H9 (cell line): ENCODE results near the gene TAGLN. TPM values are rescaled to one million over a fixed set of nuclear protein-coding genes. Genes with fewer than 3 reads are reported as not detected.

Experiments
- DNase-seq: peaks from one replicate; pipeline ENCODE4 v3.0.0-alpha.2; 2017
- H2AFZ ChIP-seq: one replicate; pipeline ENCODE4 v1.6.1; 2013; ENCODE audit warnings: mild to moderate bottlenecking, low read length, control low read depth, moderate library complexity
- H2AK5ac ChIP-seq: 2 replicates; pipeline ENCODE4 v1.6.1; 2013; ENCODE audit warnings: low read length, control low read depth, mixed read lengths; ENCODE audit not compliant: insufficient read length
- H2BK120ac ChIP-seq: one replicate; pipeline ENCODE4 v1.6.1; 2013; ENCODE audit warnings: low read depth, mild to moderate bottlenecking, low read length, control low read depth, inconsistent platforms; ENCODE audit not compliant: poor library complexity, severe bottlenecking
- H2BK12ac ChIP-seq: 2 replicates; pipeline ENCODE4 v1.6.1; 2013; ENCODE audit warnings: low read length, control low read depth, mixed read lengths, low read depth; ENCODE audit not compliant: insufficient read length
- H2BK15ac ChIP-seq: 2 replicates; pipeline ENCODE4 v1.6.1; 2013; ENCODE audit warnings: low read depth, low read length, control low read depth
- H2BK20ac ChIP-seq: one replicate; pipeline ENCODE4 v1.6.1; 2013; ENCODE audit warnings: low read depth, mild to moderate bottlenecking, low read length, control low read depth, inconsistent platforms; ENCODE audit not compliant: poor library complexity, severe bottlenecking
- H2BK5ac ChIP-seq: 2 replicates; pipeline ENCODE4 v1.6.1; 2013; ENCODE audit warnings: low read length, control low read depth, mixed read lengths; ENCODE audit not compliant: insufficient read length
- H3K14ac ChIP-seq: 2 replicates; pipeline ENCODE4 v1.6.1; 2013; ENCODE audit warnings: low read length, control low read depth; ENCODE audit not compliant: insufficient read depth
- H3K18ac ChIP-seq: 2 replicates; pipeline ENCODE4 v1.6.1; 2013; ENCODE audit warnings: low read depth, mild to moderate bottlenecking, mixed read lengths, low read length, control low read depth; ENCODE audit not compliant: insufficient read length
- H3K23ac ChIP-seq: 2 replicates; pipeline ENCODE4 v1.6.1; 2013; ENCODE audit warnings: low read length, control low read depth, mixed read lengths, low read depth; ENCODE audit not compliant: insufficient read length
- H3K23me2 ChIP-seq: 2 replicates; pipeline ENCODE4 v1.6.1; 2013; ENCODE audit warnings: low read depth, mild to moderate bottlenecking, mixed read lengths, low read length, control low read depth; ENCODE audit not compliant: insufficient read length, poor library complexity, severe bottlenecking
- H3K27ac ChIP-seq: 2 replicates; pipeline ENCODE4 v1.5.1; 2013; ENCODE audit warnings: low read length, control low read depth, mixed read lengths, low read depth; ENCODE audit not compliant: insufficient read length
- H3K27me3 ChIP-seq: 2 replicates; pipeline ENCODE4 v1.6.1; 2013; ENCODE audit warnings: low read length, control low read depth, inconsistent platforms; ENCODE audit not compliant: insufficient read depth
- H3K4ac ChIP-seq: 2 replicates; pipeline ENCODE4 v1.6.1; 2013; ENCODE audit warnings: low read depth, mild to moderate bottlenecking, control low read depth, inconsistent platforms, low read length, moderate library complexity
- H3K4me1 ChIP-seq: 2 replicates; pipeline ENCODE4 v1.6.1; 2013; ENCODE audit warnings: low read length, control low read depth, inconsistent platforms; ENCODE audit not compliant: insufficient read depth
- H3K4me2 ChIP-seq: 2 replicates; pipeline ENCODE4 v1.6.1; 2013; ENCODE audit warnings: low read length, control low read depth, mixed read lengths; ENCODE audit not compliant: insufficient read length, insufficient read depth
- H3K56ac ChIP-seq: 2 replicates; pipeline ENCODE4 v1.6.1; 2013; ENCODE audit warnings: low read depth, mild to moderate bottlenecking, mixed read lengths, low read length, control low read depth; ENCODE audit not compliant: insufficient read length
- H3K79me1 ChIP-seq: 2 replicates; pipeline ENCODE4 v1.6.1; 2013; ENCODE audit warnings: low read depth, mild to moderate bottlenecking, moderate library complexity, low read length, control low read depth, inconsistent platforms; ENCODE audit not compliant: insufficient read depth, poor library complexity, severe bottlenecking
- H3K79me2 ChIP-seq: 2 replicates; pipeline ENCODE4 v1.6.1; 2013; ENCODE audit warnings: low read length, control low read depth, inconsistent platforms; ENCODE audit not compliant: insufficient read depth
- H3K9ac ChIP-seq: 2 replicates; pipeline ENCODE4 v1.6.1; 2013; ENCODE audit warnings: low read length, control low read depth, mixed read lengths; ENCODE audit not compliant: insufficient read length; ENCODE audit errors: extremely low read depth
- H3K9me3 ChIP-seq: one replicate; pipeline ENCODE4 v1.6.1; 2013; ENCODE audit warnings: low read depth, low read length, inconsistent platforms; ENCODE audit not compliant: control insufficient read depth
- H3T11ph ChIP-seq: one replicate; pipeline ENCODE4 v1.6.1; 2013; ENCODE audit warnings: mild to moderate bottlenecking, low read length, control low read depth, inconsistent platforms
- H4K20me1 ChIP-seq: one replicate; pipeline ENCODE4 v1.6.1; 2013; ENCODE audit not compliant: control insufficient read depth, insufficient read length, insufficient read depth
- H4K5ac ChIP-seq: 2 replicates; pipeline ENCODE4 v1.6.1; 2013; ENCODE audit warnings: low read depth, mild to moderate bottlenecking, mixed read lengths, low read length, control low read depth; ENCODE audit not compliant: insufficient read length
- H4K8ac ChIP-seq: replicated peaks from 2 replicates; pipeline ENCODE4 v1.6.1; 2013; ENCODE audit warnings: low read length, control low read depth, mixed read lengths, low read depth; ENCODE audit not compliant: insufficient read length
- H4K91ac ChIP-seq: 2 replicates; pipeline ENCODE4 v1.6.1; 2013; ENCODE audit warnings: low read depth, mild to moderate bottlenecking, moderate library complexity, mixed read lengths, low read length, control low read depth; ENCODE audit not compliant: insufficient read length
- H3K27ac Mint-ChIP-seq, 3 experiments: 2 replicates in 2 of 3; 3 replicates in 1 of 3; pipeline ENCODE4 v1.8.0; 2020 to 2021; ENCODE audit warnings: mixed read lengths in 3 of 3, mild to moderate bottlenecking in 1 of 3, moderate library complexity in 1 of 3
- H3K27me3 Mint-ChIP-seq: 2 replicates; pipeline ENCODE4 v1.8.0; 2021; ENCODE audit warnings: low read depth, mild to moderate bottlenecking, moderate library complexity, mixed read lengths
- H3K36me3 Mint-ChIP-seq, 3 experiments: 2 replicates in 2 of 3; 3 replicates in 1 of 3; pipeline ENCODE4 v1.8.0; 2020 to 2021; ENCODE audit warnings: low read depth in 3 of 3, mixed read lengths in 3 of 3; ENCODE audit not compliant: insufficient read depth in 1 of 3
- H3K4me1 Mint-ChIP-seq, 2 experiments: 2 replicates each; pipeline ENCODE4 v1.8.0; 2020; ENCODE audit warnings: mixed read lengths in 2 of 2
- H3K4me3 Mint-ChIP-seq, 2 experiments: 2 replicates in 1 of 2; 3 replicates in 1 of 2; pipeline ENCODE4 v1.8.0; 2020 to 2021; ENCODE audit warnings: mild to moderate bottlenecking in 2 of 2, mixed read lengths in 2 of 2, moderate library complexity in 1 of 2
- H3K9me3 Mint-ChIP-seq, 2 experiments: 2 replicates in 1 of 2; 3 replicates in 1 of 2; pipeline ENCODE4 v1.8.0; 2020; ENCODE audit warnings: mild to moderate bottlenecking in 2 of 2, mixed read lengths in 2 of 2, moderate library complexity in 1 of 2
- WGBS: extraction: QIAGEN DNeasy Blood & Tissue Kit; methylation state at CpG from one replicate; pipeline ENCODE4 v1.1.7; 2013; ENCODE audit warnings: missing lambda C conversion rate, low lambda C conversion rate, mixed read lengths; ENCODE audit not compliant: insufficient read length; ENCODE audit errors: extremely low coverage; 5-methylcytosine and 5-hydroxymethylcytosine counted together
- total RNA-seq: library from RNA; stranded (reverse); gene quantifications from 2 replicates; pipeline ENCODE4 v1.2.1, GENCODE V29; 2021
- TF ChIP-seq, protein P1 (sequence below): fragments of 200-600 bp; sonication (generic); conservative IDR thresholded peaks from 3 replicates; pipeline ENCODE4 v1.8.0; 2021; ENCODE audit warnings: antibody characterized with exemption, mild to moderate bottlenecking

Gene TAGLN
- total RNA-seq, 1 experiment from 2014 or later, result 176 TPM

DNA sequence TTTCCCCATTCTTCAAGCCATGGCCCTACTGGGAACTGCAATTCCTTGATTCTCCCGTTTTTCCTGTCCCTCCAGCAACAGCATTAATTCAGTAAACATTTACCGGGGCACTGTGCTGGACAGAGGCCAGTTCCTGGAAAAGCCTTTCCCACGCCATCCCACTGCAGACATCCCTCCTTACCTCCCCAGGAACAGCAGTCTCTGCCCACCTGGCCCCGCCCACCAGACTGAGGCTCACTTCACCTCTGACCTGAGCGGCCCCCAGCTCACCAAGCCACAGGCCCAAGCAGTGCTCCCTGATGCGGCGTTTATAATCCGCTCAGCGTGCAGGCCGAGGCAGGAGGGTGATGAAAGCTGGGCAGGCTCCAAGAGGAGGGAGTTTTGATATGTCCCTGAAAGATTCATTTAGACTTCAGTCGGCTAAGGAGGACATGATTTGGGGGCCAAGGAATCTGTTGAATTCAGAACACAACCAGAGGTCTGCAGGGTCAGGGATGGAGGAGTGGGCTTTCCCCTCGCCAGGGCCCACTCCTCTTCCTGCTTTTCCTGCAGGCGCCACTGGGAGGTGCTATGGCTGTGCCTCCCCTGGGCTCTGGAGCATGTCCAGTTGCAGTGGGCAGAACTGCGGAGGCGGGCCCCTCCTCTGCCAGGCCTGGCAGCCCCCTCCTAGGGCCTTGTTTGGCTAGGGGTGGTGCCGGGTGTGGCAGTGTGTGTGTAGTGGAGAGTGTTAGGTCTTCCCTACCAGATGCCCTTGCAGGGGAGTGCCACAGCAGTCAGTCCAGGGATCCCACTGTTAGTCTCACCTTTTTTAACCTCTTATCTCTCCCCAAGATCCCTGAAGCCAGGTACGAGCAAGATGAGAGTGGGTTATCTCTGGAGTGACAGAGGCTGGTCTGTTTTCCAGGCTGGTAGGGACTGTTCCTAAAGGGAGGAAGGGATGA is 1.4 kb upstream of the TAGLN start:
- H3K18ac ChIP-seq, result peak overlapping the region; percentile 36
- H3K27ac Mint-ChIP-seq, result peak overlapping the region; percentile 75 to 95 (median 91); a peak in 6 of 7 replicates
- no peak overlapping the region for H2BK15ac ChIP-seq
- H3K56ac ChIP-seq, result no peak overlapping the region
- no peaks in the 10 kb centered on the region for H3K79me1 ChIP-seq
- no peak overlapping the region for H3K27ac ChIP-seq
- H3K4me1 ChIP-seq, result no peaks in the 10 kb centered on the region
- H4K5ac ChIP-seq, result no peak overlapping the region
- H3T11ph ChIP-seq, result no peak overlapping the region
- H2BK120ac ChIP-seq, result no peak overlapping the region
- no peak overlapping the region for H2BK5ac ChIP-seq
- H3K9me3 Mint-ChIP-seq, result peaks cover 0 to 3% of the 10 kb centered on the region in 2 experiments; a peak in 1 of 5 replicates
- peak overlapping the region; percentile 27 to 70; a peak in 4 of 5 replicates for H3K4me3 Mint-ChIP-seq
- H2AK5ac ChIP-seq, result no peak overlapping the region
- no peaks in the 10 kb centered on the region for H4K20me1 ChIP-seq
- no peaks in the 10 kb centered on the region for H3K27me3 Mint-ChIP-seq
- peaks cover 8% of the 10 kb centered on the region for H3K23me2 ChIP-seq
- H3K9me3 ChIP-seq, result no peaks in the 10 kb centered on the region
- no peak overlapping the region; the same call in 1 of the 2 replicates for H3K4ac ChIP-seq
- H2AFZ ChIP-seq, result no peak overlapping the region
- H3K36me3 Mint-ChIP-seq, result peaks cover 3 to 18% (median 8%) of the 10 kb centered on the region in 3 experiments; a peak in 5 of 7 replicates
- TF ChIP-seq, protein P1, sequence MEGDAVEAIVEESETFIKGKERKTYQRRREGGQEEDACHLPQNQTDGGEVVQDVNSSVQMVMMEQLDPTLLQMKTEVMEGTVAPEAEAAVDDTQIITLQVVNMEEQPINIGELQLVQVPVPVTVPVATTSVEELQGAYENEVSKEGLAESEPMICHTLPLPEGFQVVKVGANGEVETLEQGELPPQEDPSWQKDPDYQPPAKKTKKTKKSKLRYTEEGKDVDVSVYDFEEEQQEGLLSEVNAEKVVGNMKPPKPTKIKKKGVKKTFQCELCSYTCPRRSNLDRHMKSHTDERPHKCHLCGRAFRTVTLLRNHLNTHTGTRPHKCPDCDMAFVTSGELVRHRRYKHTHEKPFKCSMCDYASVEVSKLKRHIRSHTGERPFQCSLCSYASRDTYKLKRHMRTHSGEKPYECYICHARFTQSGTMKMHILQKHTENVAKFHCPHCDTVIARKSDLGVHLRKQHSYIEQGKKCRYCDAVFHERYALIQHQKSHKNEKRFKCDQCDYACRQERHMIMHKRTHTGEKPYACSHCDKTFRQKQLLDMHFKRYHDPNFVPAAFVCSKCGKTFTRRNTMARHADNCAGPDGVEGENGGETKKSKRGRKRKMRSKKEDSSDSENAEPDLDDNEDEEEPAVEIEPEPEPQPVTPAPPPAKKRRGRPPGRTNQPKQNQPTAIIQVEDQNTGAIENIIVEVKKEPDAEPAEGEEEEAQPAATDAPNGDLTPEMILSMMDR, result peak; percentile 88
- peaks cover 3% of the 10 kb centered on the region; the same call in 1 of the 2 replicates for H3K79me2 ChIP-seq
- H3K14ac ChIP-seq, result no peak overlapping the region
- no peak overlapping the region for H2BK12ac ChIP-seq
- H3K4me2 ChIP-seq, result peak overlapping the region; percentile 17
- H2BK20ac ChIP-seq, result no peak overlapping the region
- H3K4me1 Mint-ChIP-seq, result peaks cover 34 to 35% of the 10 kb centered on the region in 2 experiments
- no CpG with 5 or more reads among the region's 17 CpGs for WGBS
- no peaks in the 10 kb centered on the region for H3K27me3 ChIP-seq
- H4K8ac ChIP-seq, result no peak overlapping the region
- H4K91ac ChIP-seq, result no peak overlapping the region
- no peak overlapping the region for H3K23ac ChIP-seq
- peak; percentile 87 for DNase-seq
- H3K9ac ChIP-seq, result no peak overlapping the region
